GM12875 (cell line): ENCODE measurements around the gene LIMS1.
"Not testable (repeated sequence)": the region's sequence is repeated elsewhere in the genome, so short reads cannot be mapped to it uniquely, and the experiment has no call there.

Experiments used
- H3K4me3 ChIP-seq: one replicate; pipeline ENCODE4 v1.5.1; 2011; ENCODE audit warnings: low read depth, low read length, control low read depth
- CTCF ChIP-seq: IDR thresholded peaks from 2 replicates; pipeline ENCODE4 v1.5.1; 2011; ENCODE audit warnings: low read depth, mild to moderate bottlenecking, control low read depth, inconsistent platforms, low read length, moderate library complexity, borderline replicate concordance; ENCODE audit not compliant: insufficient read depth

LIMS1 gene

GRCh38 chr2:108704871-108705270 is 170.6 kb downstream of the LIMS1 start:
- no peak for TF ChIP-seq CTCF
- H3K4me3 ChIP-seq, result no peak overlapping the region

- H3K4me3 ChIP-seq, result no peak overlapping the region
- TF ChIP-seq CTCF, result no peak
Measured at GRCh38 chr2:108707300-108707699, 173.0 kb downstream of the LIMS1 start.

GRCh38 chr2:108716971-108717370 is 182.7 kb downstream of the LIMS1 start:
- H3K4me3 ChIP-seq, result not testable (repeated sequence)

GRCh38 chr2:108719149-108720044 is 185.1 kb downstream of the LIMS1 start, which contains the start of gene RANBP2:
TSS of gene RANBP2 (plus strand) at chr2:108719482. CDS start at chr2:108719607, 125 bp downstream.
- peak within 1 kb of the TSS; percentile 94 for H3K4me3 ChIP-seq
- TF ChIP-seq CTCF, result no peak

GRCh38 chr2:108726048-108726447 is 191.8 kb downstream of the LIMS1 start:
- H3K4me3 ChIP-seq, result not testable (repeated sequence)

GRCh38 chr2:108734656-108735055 is 200.4 kb downstream of the LIMS1 start:
- H3K4me3 ChIP-seq, result not testable (repeated sequence)
